Right atrium auricular region (tissue), 2 donors: ENCODE data around the gene CDRT4. TPM values are rescaled to one million over a fixed set of nuclear protein-coding genes. Genes with fewer than 3 reads are reported as not detected.

Source experiments
- DNase-seq: peaks from one replicate; pipeline ENCODE4 v3.0.0-alpha.2; 2019; ENCODE audit warnings: low spot score
- H3K27ac ChIP-seq, 2 donors: fragments of 200-600 bp; sonication (generic); 1 replicate in 1 of 2; 2 replicates in 1 of 2; pipeline ENCODE4 v1.5.1; 2016 to 2019
- H3K27me3 ChIP-seq, 2 donors: fragments of 200-600 bp; sonication (generic); one replicate each; pipeline versions ENCODE4 v1.5.1 to v1.6.0; 2017 to 2019
- H3K36me3 ChIP-seq: fragments of 200-600 bp; sonication (generic); one replicate; pipeline ENCODE4 v1.5.1; 2016
- H3K4me1 ChIP-seq, 2 donors: fragments of 200-600 bp; sonication (generic); one replicate each; pipeline versions ENCODE4 v1.5.1 to v1.6.0; 2017 to 2019
- H3K4me3 ChIP-seq, 2 donors: fragments of 200-600 bp; sonication (generic); 1 replicate in 1 of 2; 2 replicates in 1 of 2; pipeline ENCODE4 v1.5.1; 2017 to 2019; ENCODE audit warnings: mild to moderate bottlenecking in 1 of 2, moderate library complexity in 1 of 2
- H3K9me3 ChIP-seq, 2 donors: fragments of 200-600 bp; sonication (generic); one replicate each; pipeline ENCODE4 v1.5.1; 2019
- CTCF ChIP-seq, 2 donors: fragments of 200-600 bp; sonication (generic); IDR thresholded peaks; one replicate each; pipeline ENCODE4 v1.5.1; 2019; ENCODE audit warnings: antibody characterized with exemption in 2 of 2
- total RNA-seq, 2 donors: library from RNA; depleted of rRNA; stranded (reverse); fragments of >200 nt; gene quantifications; one replicate each; pipeline ENCODE4 v1.1.0, GENCODE V29; 2016

The CDRT4 gene
- total RNA-seq, 2 donors from 2014 or later, result 0.94 TPM; not detected in 1

DNA sequence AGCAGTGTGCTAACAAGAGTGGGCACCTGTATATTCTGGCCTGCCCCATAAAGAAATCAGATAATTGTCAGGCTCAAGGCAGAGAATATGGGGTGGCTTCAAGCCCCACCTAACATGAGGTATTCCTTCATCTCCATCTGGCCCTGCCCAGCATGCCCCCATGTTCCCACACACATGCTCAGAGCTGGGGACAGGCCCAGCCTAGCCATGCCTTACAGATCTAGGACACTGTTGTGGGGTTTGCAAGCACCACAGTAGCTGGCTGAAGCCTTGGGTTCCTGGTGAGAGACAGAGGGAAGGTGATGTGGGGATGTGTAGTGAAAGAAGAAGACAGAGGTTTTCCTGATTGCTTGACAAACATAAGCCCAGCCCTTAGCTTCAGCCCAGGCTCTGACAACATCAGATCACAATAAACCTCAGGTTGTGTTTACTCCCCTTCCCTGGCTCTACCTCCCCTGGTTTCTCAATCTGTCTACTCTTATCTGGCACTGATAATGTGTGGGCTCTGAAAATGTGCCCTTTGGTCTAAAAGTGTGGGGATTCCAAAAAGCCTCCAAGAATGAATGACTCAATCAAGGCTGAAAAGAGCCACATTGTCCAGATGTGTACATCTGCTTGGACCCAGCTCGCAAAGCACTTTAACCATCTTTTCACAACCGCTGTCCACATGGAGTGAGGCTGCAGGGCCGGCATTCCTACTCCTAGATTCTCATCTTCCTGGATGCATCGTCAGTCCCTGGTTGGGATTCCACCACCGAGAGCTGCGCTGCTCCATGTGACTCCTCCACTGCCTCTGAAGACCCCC, 34.4 kb downstream of the CDRT4 start:
- Histone ChIP-seq H3K9me3 (no peaks in the 10 kb centered on the region), H3K27ac (peak overlapping the region; percentile 47 to 49), H3K36me3 (no peaks in the 10 kb centered on the region), H3K4me3 (no peak overlapping the region), H3K4me1 (peaks cover 0 to 42% of the 10 kb centered on the region in 2 donors), H3K27me3 (no peaks in the 10 kb centered on the region)
- no peak for DNase-seq
- TF ChIP-seq CTCF (IDR thresholded peaks at IDR 0.05), result no peak

- H3K4me1 ChIP-seq, result peaks cover 0 to 37% of the 10 kb centered on the region in 2 donors
- no peak for TF ChIP-seq CTCF (IDR thresholded peaks at IDR 0.05)
- H3K27ac ChIP-seq, result peak overlapping the region; percentile 49 to 57
- DNase-seq, result no peak
- no peaks in the 10 kb centered on the region for H3K9me3 ChIP-seq
- H3K4me3 ChIP-seq, result no peak overlapping the region
- H3K36me3 ChIP-seq, result no peaks in the 10 kb centered on the region
- H3K27me3 ChIP-seq, result no peaks in the 10 kb centered on the region
Measured at GRCh38 chr17:15431766-15432165, 35.7 kb downstream of the CDRT4 start.

- peak; percentile 69 for DNase-seq
- H3K9me3 ChIP-seq, result no peaks in the 10 kb centered on the region
- TF ChIP-seq CTCF (IDR thresholded peaks at IDR 0.05), result no peak
- H3K36me3 ChIP-seq, result no peaks in the 10 kb centered on the region
- no peaks in the 10 kb centered on the region for H3K27me3 ChIP-seq
- peaks cover 0 to 31% of the 10 kb centered on the region in 2 donors for H3K4me1 ChIP-seq
- H3K4me3 ChIP-seq, result no peak overlapping the region
- H3K27ac ChIP-seq, result peak overlapping the region; percentile 49 to 57
Measured at GRCh38 chr17:15431196-15431595, 36.2 kb downstream of the CDRT4 start.

DNA sequence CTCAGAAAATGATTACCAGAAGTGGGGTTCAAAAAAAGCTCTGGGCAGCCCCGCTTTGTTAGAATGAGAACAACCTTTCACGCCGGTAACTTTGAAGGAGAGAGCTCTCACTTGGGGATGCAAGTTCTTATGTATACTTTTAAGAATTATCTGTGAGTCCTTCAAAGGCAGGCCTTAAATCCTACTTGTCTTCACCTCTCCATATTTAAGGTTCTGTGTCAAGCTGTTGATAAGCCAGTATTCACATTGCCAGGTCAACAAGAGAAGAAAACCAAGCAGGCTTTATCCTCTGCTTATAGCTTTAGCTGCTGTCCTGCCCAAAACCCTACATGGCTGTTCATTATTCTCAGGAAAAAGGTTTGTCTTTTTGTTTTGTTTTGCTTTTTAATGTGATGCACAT, 42.9 kb downstream of the CDRT4 start:
- H3K4me3 ChIP-seq, result no peak overlapping the region
- no peak for DNase-seq
- no peaks in the 10 kb centered on the region for H3K9me3 ChIP-seq
- no peaks in the 10 kb centered on the region for H3K4me1 ChIP-seq
- no peaks in the 10 kb centered on the region for H3K27me3 ChIP-seq
- no peak for TF ChIP-seq CTCF (IDR thresholded peaks at IDR 0.05)
- no peaks in the 10 kb centered on the region for H3K36me3 ChIP-seq
- no peak overlapping the region for H3K27ac ChIP-seq

GRCh38 chr17:15422392-15422965, 44.9 kb downstream of the CDRT4 start:
- no peaks in the 10 kb centered on the region for H3K4me1 ChIP-seq
- H3K27ac ChIP-seq, result no peak overlapping the region
- no peak for TF ChIP-seq CTCF (IDR thresholded peaks at IDR 0.05)
- no peaks in the 10 kb centered on the region for H3K27me3 ChIP-seq
- H3K36me3 ChIP-seq, result no peaks in the 10 kb centered on the region
- H3K9me3 ChIP-seq, result no peaks in the 10 kb centered on the region
- H3K4me3 ChIP-seq, result no peak overlapping the region
- no peak for DNase-seq
